NCI-H2196 (cell line): ENCODE data around the gene IFT172.
"Not testable (repeated sequence)": the region's sequence is repeated elsewhere in the genome, so short reads cannot be mapped to it uniquely, and the experiment has no call there.

Experiments
- DNase-seq: peaks from one replicate; lab custom pipeline; 2025; ENCODE audit not compliant: unreplicated experiment; lab: John Stamatoyannopoulos, UW

IFT172 gene

GRCh38 chr2:27489498-27490397 is at the start of gene IFT172:
IFT172 (minus strand) TSS chr2:27489743; CDS start chr2:27489653, 90 bp downstream.
- DNase-seq: peak; percentile 99

GRCh38 chr2:27538839-27539450 is 49.4 kb upstream of the IFT172 start:
- not testable (repeated sequence) for DNase-seq

- DNase-seq: no peak
Measured at GRCh38 chr2:27537287-27537686, 47.7 kb upstream of the IFT172 start.

GRCh38 chr2:27531983-27532382 is 42.4 kb upstream of the IFT172 start:
- no peak for DNase-seq

GRCh38 chr2:27527182-27527581 is 37.6 kb upstream of the IFT172 start:
- DNase-seq: no peak

- DNase-seq: no peak
Measured at GRCh38 chr2:27522400-27522945, 32.9 kb upstream of the IFT172 start.

GRCh38 chr2:27520316-27520715 is 30.8 kb upstream of the IFT172 start:
- DNase-seq: no peak

GRCh38 chr2:27518782-27519113 is 29.2 kb upstream of the IFT172 start:
- DNase-seq: no peak

GRCh38 chr2:27518113-27518781 is 28.7 kb upstream of the IFT172 start:
- no peak for DNase-seq

GRCh38 chr2:27509326-27509725 is 19.8 kb upstream of the IFT172 start:
- peak; percentile 81 for DNase-seq

- no peak for DNase-seq
Measured at GRCh38 chr2:27507293-27507692, 17.8 kb upstream of the IFT172 start.

- no peak for DNase-seq
Measured at GRCh38 chr2:27506587-27506986, 17.0 kb upstream of the IFT172 start.

GRCh38 chr2:27502142-27502541 is 12.6 kb upstream of the IFT172 start:
- DNase-seq: no peak

GRCh38 chr2:27501042-27501441 is 11.5 kb upstream of the IFT172 start:
- peak; percentile 64 for DNase-seq

- no peak for DNase-seq
Measured at GRCh38 chr2:27498975-27499374, 9.4 kb upstream of the IFT172 start.

GRCh38 chr2:27497288-27497627 is 7.7 kb upstream of the IFT172 start:
- DNase-seq: no peak

GRCh38 chr2:27496357-27497287 is 7.1 kb upstream of the IFT172 start, which contains the start of gene GCKR:
GCKR (plus strand) TSS chr2:27496839; CDS start chr2:27496905, 66 bp downstream.
- no peak for DNase-seq

- no peak for DNase-seq
Measured at GRCh38 chr2:27495840-27496356, 6.4 kb upstream of the IFT172 start.

- DNase-seq: no peak
Measured at GRCh38 chr2:27494944-27495554, 5.5 kb upstream of the IFT172 start, which contains the start of gene FNDC4. FNDC4 (minus strand) TSS chr2:27495200; CDS start chr2:27494679, 521 bp downstream.
